ENCODE measurements around the gene FGFR4.
A peak's percentile ranks its signal among the peaks of the same experiment; 100 is the strongest.

The FGFR4 gene

GRCh38 chr5:177085985-177086653 lies 596 bp upstream of the FGFR4 start:
- no peak for DNase-seq

GRCh38 chr5:177087398-177088005 lies 787 bp downstream of the FGFR4 start:
- no peak for DNase-seq

GRCh38 chr5:177089127-177089526 lies 2.4 kb downstream of the FGFR4 start:
- DNase-seq, result no peak

GRCh38 chr5:177089825-177090641 lies 3.3 kb downstream of the FGFR4 start:
- no peak for DNase-seq

GRCh38 chr5:177090813-177091212 lies 4.1 kb downstream of the FGFR4 start:
- DNase-seq, result no peak

GRCh38 chr5:177091232-177091631 lies 4.5 kb downstream of the FGFR4 start:
- no peak for DNase-seq

- DNase-seq, result no peak
These were observed 5.7 kb downstream of the FGFR4 start for GRCh38 chr5:177092178-177093081.

- DNase-seq, result no peak
These were observed 6.5 kb downstream of the FGFR4 start for GRCh38 chr5:177093082-177093712.

- DNase-seq, result no peak
These were observed 7.1 kb downstream of the FGFR4 start for GRCh38 chr5:177093803-177094202.

- no peak for DNase-seq
These were observed 7.7 kb downstream of the FGFR4 start for GRCh38 chr5:177094224-177095087.

GRCh38 chr5:177095088-177095669 lies 8.5 kb downstream of the FGFR4 start:
- no peak for DNase-seq

GRCh38 chr5:177096162-177097015 lies 9.7 kb downstream of the FGFR4 start:
- no peak for DNase-seq

- DNase-seq, result no peak
These were observed 10.6 kb downstream of the FGFR4 start for GRCh38 chr5:177097016-177097985.

- DNase-seq, result no peak
These were observed 11.4 kb downstream of the FGFR4 start for GRCh38 chr5:177098120-177098469.

- no peak for DNase-seq
These were observed 11.9 kb downstream of the FGFR4 start for GRCh38 chr5:177098470-177099141.

- peak; percentile 24 for DNase-seq
These were observed 12.8 kb downstream of the FGFR4 start for GRCh38 chr5:177099422-177100093.

GRCh38 chr5:177100714-177101121 lies 14.0 kb downstream of the FGFR4 start:
- DNase-seq, result no peak
